GM18519 (cell line): Measurements from ENCODE around the gene GRM8.

Experiments used
- ATAC-seq: cut with Tn5 transposase; IDR thresholded peaks from one replicate; pipeline ENCODE4 v1.9.1; 2021; ENCODE audit warnings: mild to moderate bottlenecking, moderate library complexity; ENCODE audit not compliant: unreplicated experiment, low FRiP score

Gene GRM8

GRCh38 chr7:126605056-126605455 lies 647.7 kb downstream of the GRM8 start:
- no peak for ATAC-seq

GRCh38 chr7:126589068-126589684 lies 663.6 kb downstream of the GRM8 start:
- ATAC-seq, result no peak

- no peak for ATAC-seq
Measured at GRCh38 chr7:126578338-126578737, 674.4 kb downstream of the GRM8 start.

GRCh38 chr7:126574276-126575250 lies 678.2 kb downstream of the GRM8 start:
- ATAC-seq, result no peak

DNA sequence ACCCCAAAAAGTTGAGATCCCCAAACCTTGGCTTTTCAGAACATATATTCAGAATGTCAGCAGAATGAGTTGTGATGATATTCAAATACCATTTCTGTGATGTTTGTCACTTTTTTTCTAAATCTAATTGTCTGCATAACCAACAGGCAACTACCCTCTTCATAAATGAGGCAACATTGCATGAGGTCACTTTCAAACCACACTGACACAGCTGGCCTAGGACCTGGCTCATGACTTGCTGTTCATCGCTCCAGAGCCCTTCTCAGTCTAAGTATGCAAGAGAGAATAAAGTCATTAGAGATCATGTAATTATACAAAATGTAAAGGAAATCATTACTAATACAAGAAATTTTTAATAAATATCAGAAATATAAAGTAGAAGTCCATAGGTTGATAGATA lies 681.9 kb downstream of the GRM8 start:
- no peak for ATAC-seq

- peak; percentile 41 for ATAC-seq
Measured at GRCh38 chr7:126569402-126569801, 683.3 kb downstream of the GRM8 start.

- peak; percentile 59 for ATAC-seq
Measured at GRCh38 chr7:126557271-126557670, 695.5 kb downstream of the GRM8 start.

GRCh38 chr7:126541406-126541805 lies 711.3 kb downstream of the GRM8 start:
- ATAC-seq, result no peak

DNA sequence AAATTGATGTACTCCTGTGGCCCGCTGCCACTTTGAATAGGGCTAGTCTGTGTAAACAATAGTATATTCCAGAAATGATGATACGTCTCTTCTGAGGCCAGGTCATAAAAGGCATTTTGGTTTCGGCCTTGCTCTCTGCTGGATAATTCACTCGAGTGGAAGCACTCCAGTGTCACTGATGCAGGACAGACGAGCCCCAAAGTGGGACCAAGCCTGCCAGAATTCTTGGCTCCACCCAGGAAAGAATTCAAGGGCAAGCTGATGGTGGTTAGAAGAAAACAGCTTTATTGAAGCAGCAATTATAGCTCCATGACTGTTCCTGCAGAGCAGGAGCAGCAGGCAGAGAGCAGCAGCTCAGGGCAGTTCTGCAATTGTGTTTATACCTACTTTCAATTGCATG lies 717.6 kb downstream of the GRM8 start:
- no peak for ATAC-seq

- no peak for ATAC-seq
Measured at GRCh38 chr7:126533715-126534114, 719.0 kb downstream of the GRM8 start.

GRCh38 chr7:126529833-126530232 lies 722.9 kb downstream of the GRM8 start:
- ATAC-seq, result no peak

GRCh38 chr7:126529254-126529653 lies 723.5 kb downstream of the GRM8 start:
- ATAC-seq, result no peak

DNA sequence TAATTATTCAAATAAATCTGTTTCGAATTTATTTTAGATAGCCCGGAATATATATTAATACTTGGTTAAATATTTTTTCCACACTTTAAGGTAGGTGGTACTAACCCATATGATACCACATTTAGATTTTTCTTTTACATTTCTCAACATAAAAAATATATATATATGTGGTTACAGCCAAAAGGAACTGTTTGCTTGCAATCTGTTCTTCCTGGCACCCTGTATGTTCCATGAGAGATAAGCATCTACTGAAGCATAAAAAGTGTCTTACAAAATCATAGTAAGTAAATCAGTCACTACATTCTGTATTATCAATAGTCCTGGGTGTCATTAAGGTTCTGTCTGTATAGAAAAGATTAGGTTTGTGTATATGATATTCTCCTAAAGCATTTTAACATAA lies 726.8 kb downstream of the GRM8 start:
- ATAC-seq, result no peak

- no peak for ATAC-seq
Measured at GRCh38 chr7:126524967-126525366, 727.8 kb downstream of the GRM8 start.

DNA sequence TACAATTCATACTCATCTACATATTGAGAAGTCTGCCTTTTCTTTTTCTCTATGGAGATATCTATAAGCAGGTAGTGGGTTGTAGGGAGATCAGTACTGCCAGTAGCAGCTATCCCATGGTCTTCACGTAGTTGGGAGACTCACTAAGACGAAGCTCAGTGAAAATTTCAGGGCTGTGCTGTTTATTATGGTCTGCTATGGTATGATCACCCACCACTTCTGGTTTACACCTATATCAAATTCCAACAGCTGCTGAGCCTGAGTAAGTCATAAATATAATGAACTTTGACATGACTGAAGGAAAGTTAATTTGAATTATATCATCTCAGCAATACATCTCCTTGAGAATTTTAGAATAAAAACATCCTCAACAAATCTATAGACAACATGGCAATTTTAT lies 741.7 kb downstream of the GRM8 start:
- ATAC-seq, result no peak

- ATAC-seq, result no peak
Measured at GRCh38 chr7:126501617-126502016, 751.1 kb downstream of the GRM8 start.

GRCh38 chr7:126499481-126499880 lies 753.3 kb downstream of the GRM8 start:
- no peak for ATAC-seq

DNA sequence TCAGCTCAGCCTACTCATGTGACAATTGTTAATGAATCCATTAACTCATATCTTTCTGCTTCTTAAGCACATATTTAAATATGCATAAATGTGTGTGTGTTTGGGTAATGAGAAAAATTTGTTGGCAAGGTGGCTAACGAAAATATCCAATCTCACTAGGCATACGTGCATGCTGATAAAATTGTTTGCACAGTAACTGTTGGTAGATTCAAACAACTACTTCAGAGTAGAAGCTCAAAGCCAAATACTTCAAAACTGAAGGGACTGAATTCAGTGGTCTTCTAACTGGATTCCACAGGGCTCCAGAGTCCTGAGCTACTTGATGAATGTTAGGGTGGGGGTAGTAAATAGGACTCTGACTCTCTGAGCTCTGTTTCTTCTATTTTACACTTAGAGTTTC lies 757.0 kb downstream of the GRM8 start:
- ATAC-seq, result no peak

GRCh38 chr7:126495001-126495400 lies 757.7 kb downstream of the GRM8 start:
- ATAC-seq, result no peak

DNA sequence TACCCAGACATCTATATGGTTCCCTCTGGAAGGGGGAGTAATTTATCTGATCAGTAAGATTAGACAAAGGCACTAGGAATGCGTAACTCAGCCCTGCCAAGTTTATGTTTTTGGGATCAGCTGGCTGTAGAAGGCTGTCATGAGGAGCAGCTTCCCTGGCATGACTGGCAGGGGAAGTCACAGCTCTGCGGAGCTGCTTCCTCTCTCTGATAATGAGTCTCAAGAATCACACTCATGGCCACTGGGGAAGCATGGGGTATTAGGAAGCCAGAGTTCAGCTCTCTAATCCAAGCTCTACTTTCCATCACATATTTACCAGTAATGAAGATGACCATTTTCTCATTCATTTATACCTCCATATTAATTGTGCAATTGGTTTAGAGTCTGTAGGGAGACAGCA lies 758.9 kb downstream of the GRM8 start:
- ATAC-seq, result no peak

DNA sequence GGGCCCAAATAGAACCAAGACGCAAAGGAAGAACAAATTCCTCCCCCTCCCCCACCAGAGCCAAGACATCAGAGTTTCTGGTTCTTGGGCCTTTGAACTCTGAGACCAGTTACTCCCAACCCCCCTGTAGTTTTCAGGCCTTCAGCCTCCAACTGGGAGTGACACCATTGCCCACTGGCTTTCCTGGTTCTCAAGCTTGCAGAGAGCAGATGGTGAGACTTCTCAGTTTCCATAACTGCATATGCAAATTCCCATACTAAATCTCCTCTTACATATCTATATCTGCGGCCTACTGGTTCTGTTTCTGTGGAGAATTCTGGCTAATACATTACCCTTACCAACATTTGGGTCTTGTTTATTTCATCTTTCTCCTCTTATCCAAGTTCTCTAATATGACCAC lies 762.9 kb downstream of the GRM8 start:
- no peak for ATAC-seq
